ENCODE measurements around the gene GZMB.
"Not testable (repeated sequence)": the region's sequence is repeated elsewhere in the genome, so short reads cannot be mapped to it uniquely, and the experiment has no call there.

Gene GZMB

GRCh38 chr14:24630872-24631477 lies 3.0 kb downstream of the GZMB start:
- DNase-seq = no peak

GRCh38 chr14:24630087-24630871 lies 3.7 kb downstream of the GZMB start:
- DNase-seq = no peak

DNA sequence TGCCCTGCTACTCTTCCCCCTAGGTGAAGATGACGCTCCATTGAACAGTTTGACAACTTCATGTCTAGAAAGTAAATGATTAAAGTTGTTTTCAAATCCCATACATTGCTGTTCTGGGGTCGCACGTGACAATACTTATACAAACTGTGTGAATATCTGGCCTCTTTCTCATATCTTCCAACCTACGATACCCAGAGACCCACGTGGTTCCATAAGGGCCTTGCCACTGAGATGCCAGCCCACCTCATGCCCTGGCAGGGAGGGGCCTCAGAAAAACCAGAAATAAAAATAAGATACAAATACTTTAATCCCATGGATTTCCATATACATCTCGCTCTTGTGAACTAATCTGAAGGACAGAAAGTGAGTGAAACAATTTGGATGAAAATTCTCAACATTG lies 4.5 kb downstream of the GZMB start:
- no peak for DNase-seq

GRCh38 chr14:24613747-24614146 lies 20.2 kb downstream of the GZMB start:
- no peak for DNase-seq

DNA sequence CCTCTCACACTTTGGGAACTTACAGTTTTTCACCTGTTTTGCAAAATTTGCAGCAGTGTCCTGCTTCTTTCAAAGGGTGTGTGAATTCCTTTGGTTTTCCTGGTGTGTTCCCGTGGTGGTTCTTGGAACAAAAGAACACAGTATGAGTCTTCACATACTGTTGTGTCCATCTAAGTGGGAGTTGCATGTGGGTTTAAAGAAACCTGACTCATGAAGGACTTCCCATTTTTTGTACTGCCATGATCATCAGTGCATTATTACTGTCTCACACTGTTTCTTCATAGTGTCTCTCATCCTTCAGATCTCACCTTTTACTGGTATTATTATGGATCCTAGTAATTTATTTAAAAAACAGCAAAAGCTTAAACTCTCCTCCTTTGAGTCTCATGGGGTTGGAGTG lies 20.7 kb downstream of the GZMB start:
- no peak for DNase-seq

DNA sequence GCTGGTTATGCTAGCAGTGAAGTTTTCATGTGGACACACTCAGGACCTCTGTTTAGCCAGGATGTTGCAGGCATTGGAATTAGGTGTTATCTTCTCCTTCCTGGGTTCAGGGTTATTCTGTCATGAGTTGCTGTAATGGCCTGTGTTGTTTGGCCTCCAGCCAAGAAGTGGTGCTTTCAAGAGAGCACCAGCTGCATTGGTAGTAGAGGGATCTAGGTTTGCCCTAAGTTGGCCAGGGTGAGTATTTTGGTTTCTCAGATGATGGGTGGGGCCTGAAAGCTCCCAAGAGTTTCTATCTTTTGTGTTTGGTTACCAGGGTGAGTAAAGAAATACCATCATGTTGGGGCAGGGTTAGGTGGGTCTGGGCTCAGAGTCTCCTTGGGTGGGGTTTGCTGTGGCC lies 21.8 kb downstream of the GZMB start:
- no peak for DNase-seq

DNA sequence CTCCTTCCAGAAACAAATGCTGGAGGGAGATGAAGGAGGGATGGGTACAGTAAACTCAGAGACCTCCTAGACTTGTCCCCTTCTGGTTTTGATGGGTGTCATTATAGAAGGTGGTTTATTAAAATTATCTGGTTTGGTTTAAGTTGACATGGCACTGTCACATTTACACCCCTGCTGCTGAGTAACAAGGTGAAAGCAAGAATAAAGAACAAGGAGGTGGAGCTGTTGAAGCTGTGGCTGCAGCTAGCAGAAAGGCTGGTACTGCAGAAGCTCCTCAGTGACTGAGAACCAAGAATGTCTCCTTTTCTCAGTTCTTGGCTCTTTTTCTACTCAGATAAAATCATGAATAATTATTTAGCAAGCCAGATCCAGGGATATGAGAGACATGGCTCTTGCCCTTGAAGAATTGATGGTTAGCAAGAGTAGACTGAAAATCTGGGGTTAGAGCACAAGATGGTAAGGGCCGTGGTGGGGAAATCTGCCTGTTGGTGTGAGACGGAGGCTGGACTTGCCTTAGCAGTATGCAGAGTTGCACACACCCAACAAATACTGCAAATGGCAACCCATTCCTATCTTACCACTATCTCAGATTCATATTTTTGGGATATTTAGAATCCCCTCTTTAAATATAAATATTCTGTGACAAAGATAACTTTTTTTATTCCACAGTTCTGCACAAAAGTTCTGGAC lies 24.2 kb downstream of the GZMB start, which contains the start of gene GZMH:
TSS of gene GZMH (minus strand) at position 31 of the 690 bp plus-strand sequence. CDS start 72 bp downstream, outside the sequence.
- no peak for DNase-seq

DNA sequence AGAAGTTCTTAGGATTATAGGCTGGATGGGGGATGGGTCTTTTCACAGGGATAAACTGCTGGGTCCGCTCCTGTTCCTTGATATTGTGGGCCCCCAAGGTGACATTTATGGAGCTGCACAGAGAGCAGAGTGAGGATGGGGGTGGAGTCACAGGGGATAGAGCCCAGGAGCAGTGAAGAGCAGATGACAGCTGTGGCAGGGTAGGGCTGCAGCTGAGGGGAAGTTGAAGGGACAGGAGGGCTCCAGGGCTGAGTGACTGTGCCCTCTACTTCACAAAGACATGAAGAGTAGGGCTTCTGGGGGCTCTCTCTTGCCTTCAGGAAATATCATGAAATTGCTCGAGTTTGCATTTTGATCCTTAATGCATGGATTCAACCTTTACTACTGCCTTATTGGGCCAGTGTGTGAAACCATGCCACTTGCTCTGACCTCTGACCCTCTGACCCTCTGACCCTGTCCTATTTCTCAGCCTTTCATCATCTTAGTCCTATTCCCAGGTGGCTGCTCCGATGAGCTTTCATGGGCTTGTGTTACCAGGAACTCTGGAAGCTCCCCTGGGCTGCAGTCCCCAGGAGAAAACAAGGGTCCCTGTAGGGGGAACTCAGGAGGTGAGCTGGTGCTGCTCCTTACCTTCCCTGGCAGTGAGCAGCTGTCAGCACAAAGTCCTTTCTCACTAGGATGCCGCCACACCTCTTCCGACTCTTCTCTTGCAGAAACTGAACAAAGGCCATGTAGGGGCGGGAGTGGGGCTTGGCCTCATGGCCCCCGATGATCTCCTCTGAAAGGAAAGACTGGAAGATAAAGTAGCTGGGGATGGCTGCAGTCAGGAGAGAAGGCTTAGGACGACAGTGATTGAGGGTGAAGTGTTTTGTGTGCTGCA lies 26.1 kb downstream of the GZMB start:
- no peak for DNase-seq

DNA sequence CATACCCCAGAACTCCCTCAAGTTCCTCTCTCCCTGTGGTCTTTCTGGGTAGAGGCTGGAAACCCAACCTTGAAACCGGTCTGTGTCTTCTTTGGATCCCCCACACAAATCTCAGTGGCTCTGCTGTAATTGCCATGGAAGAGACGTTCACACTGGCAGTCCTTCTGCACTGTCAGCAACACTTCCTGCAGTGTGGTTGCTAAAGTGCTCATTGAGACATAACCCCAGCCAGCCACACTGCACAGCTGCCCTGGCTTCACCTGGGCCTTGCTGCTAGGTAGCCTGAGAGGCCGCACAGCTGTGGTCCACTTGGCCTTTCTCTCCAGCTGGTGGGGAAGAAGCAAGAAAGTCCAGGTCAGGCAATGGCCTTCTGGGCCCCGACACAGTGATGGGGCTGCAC lies 26.9 kb downstream of the GZMB start:
- no peak for DNase-seq

- DNase-seq = no peak
These were observed 27.7 kb downstream of the GZMB start for GRCh38 chr14:24606297-24606696.

GRCh38 chr14:24605435-24606190 lies 28.4 kb downstream of the GZMB start:
- DNase-seq = peak in 1 of 2 experiments; percentile 3

DNA sequence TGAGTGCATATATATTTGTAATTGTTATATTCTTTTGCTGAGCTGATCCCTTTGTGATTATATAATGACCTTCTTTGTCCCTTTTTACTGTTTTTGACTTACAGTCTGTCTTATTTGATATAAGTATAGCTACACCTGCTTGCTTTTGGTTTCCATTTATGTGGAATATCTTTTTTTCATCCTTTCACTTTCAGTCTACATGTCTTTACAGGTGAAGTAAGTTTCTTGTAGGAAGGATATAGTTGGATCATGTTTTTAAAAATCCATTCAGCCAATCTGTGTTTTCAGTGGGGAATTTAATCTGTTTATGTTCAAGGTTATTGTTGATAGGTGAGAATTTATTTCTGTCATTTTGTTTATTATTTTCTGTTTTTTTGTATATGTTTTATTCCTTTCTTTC lies 36.6 kb downstream of the GZMB start:
- no peak for DNase-seq

- DNase-seq = no peak
These were observed 38.7 kb downstream of the GZMB start for GRCh38 chr14:24595073-24595808.

DNA sequence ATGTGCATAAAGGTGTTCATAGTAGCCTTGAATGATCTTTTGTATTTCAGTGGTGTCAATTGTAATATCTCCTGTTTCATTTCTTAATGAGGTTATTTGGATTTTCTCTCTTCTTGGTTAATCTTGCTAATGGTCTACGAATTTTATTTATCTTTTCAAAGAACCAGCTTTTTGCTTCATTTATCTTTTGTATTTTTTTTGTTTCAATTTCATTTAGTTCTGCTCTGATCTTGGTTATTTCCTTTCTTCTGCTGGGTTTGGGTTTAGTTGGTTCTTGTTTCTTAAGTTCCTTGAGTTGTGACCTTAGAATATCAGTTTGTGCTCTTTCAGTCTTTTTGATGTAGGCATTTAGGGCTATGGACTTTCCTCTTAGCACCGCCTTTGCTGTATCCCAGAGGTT lies 43.0 kb downstream of the GZMB start:
- not testable (repeated sequence) for DNase-seq

DNA sequence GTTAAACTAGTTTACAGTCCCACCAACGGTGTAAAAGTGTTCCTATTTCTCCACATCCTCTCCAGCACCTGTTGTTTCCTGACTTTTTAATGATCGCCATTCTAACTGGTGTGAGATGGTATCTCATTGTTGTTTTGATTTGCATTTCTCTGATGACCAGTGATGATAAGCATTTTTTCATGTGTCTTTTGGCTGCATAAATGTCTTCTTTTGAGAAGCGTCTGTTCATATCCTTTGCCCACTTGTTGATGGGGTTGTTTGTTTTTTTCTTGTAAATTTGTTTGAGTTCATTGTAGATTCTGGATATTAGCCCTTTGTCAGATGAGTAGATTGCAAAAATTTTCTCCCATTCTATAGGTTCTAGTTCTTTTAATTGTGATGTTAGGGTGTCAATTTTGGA lies 49.6 kb downstream of the GZMB start:
- not testable (repeated sequence) for DNase-seq

Data from NCI-H1930 (cell line).